Testis (tissue), 5 donors: ENCODE measurements around the gene VSNL1. TPM values are rescaled to one million over a fixed set of nuclear protein-coding genes. Genes with fewer than 3 reads are reported as not detected.

ENCODE experiments used
- DNase-seq: peaks from one replicate; pipeline ENCODE4 v3.0.0-alpha.2; 2019
- H3K27ac ChIP-seq, 2 donors: fragments of 200-600 bp; sonication (generic); one replicate each; pipeline ENCODE4 v1.5.1; 2019
- H3K27me3 ChIP-seq: fragments of 200-600 bp; sonication (generic); one replicate; pipeline ENCODE4 v1.5.1; 2019
- H3K36me3 ChIP-seq: fragments of 200-600 bp; sonication (generic); one replicate; pipeline ENCODE4 v1.5.1; 2017; ENCODE audit warnings: low read depth; ENCODE audit errors: missing control alignments
- H3K4me1 ChIP-seq: fragments of 200-600 bp; sonication (generic); one replicate; pipeline ENCODE4 v1.5.1; 2019
- H3K4me3 ChIP-seq, 2 donors: fragments of 200-600 bp; sonication (generic); one replicate each; pipeline ENCODE4 v1.5.1; 2017 to 2019
- H3K9me3 ChIP-seq: fragments of 200-600 bp; sonication (generic); one replicate; pipeline ENCODE4 v1.5.1; 2017
- POLR2A ChIP-seq: fragments of 450-650 bp; IDR thresholded peaks from one replicate; pipeline ENCODE4 v1.6.1; 2017; ENCODE audit warnings: antibody characterized with exemption, mild to moderate bottlenecking, moderate library complexity
- WGBS, 2 donors: methylation state at CpG; one replicate each; pipeline ENCODE4 v1.1.5; 2018; 5-methylcytosine and 5-hydroxymethylcytosine counted together
- intact Hi-C: fragments of 100-400 bp; cut with DNase I; formaldehyde crosslinking; loops from one replicate; pipeline ENCODE4 v1.15.1; 2023; ENCODE audit warnings: low total_unique reads
- long read RNA-seq, 2 donors: transcript quantifications; one replicate each; lab custom pipeline, GENCODE V29; 2026
- polyA plus RNA-seq: library from polyadenylated mRNA; stranded (reverse); fragments of 350-450 nt; fragmentation: Illumina TruSeq; extraction: RNeasy Lipid Tissue Mini Kit (QIAGEN cat#74804); gene quantifications from one replicate; pipeline ENCODE4 v1.2.3, GENCODE V29; 2014; ENCODE audit warnings: low read depth, low replicate concordance; ENCODE audit not compliant: insufficient read depth
- total RNA-seq, 2 donors: library from RNA; depleted of rRNA; stranded (reverse); fragments of >200 nt; gene quantifications; one replicate each; pipeline ENCODE4 v1.2.3, GENCODE V29; 2016
- TF ChIP-seq, protein P1 (sequence below), 3 experiments: fragments of 450-650 bp in 2 of 3; fragments of 200-600 bp in 1 of 3; sonication (generic) in 1 of 3; IDR thresholded peaks; one replicate each; pipeline ENCODE4 v1.5.1; 2016 to 2019; ENCODE audit warnings: antibody characterized with exemption in 3 of 3, mild to moderate bottlenecking in 2 of 3, moderate library complexity in 1 of 3

Gene VSNL1
- total RNA-seq (1 to 10 TPM; 1.4 to 1.8 TPM), polyA plus RNA-seq (0.46 TPM)
- long read RNA-seq, donor 1, partial matches to known transcripts: 0 of 1 reads
- long read RNA-seq, donor 1, other reads (novel, unspliced or antisense): 0 of 1 reads
- long read RNA-seq, donor 2: 0 reads

- no peaks in the 10 kb centered on the region for H3K9me3 ChIP-seq
- DNase-seq: peak; percentile 76
- peak within 1 kb of the TSS; percentile 25 to 66 for H3K4me3 ChIP-seq
- peaks cover 12% of the 10 kb centered on the region for H3K4me1 ChIP-seq
- WGBS, 2 donors: 0% methylated on average over 15 to 43 of the region's 43 CpGs
- no peaks in the 10 kb centered on the region for H3K36me3 ChIP-seq
- TF ChIP-seq, protein P1, sequence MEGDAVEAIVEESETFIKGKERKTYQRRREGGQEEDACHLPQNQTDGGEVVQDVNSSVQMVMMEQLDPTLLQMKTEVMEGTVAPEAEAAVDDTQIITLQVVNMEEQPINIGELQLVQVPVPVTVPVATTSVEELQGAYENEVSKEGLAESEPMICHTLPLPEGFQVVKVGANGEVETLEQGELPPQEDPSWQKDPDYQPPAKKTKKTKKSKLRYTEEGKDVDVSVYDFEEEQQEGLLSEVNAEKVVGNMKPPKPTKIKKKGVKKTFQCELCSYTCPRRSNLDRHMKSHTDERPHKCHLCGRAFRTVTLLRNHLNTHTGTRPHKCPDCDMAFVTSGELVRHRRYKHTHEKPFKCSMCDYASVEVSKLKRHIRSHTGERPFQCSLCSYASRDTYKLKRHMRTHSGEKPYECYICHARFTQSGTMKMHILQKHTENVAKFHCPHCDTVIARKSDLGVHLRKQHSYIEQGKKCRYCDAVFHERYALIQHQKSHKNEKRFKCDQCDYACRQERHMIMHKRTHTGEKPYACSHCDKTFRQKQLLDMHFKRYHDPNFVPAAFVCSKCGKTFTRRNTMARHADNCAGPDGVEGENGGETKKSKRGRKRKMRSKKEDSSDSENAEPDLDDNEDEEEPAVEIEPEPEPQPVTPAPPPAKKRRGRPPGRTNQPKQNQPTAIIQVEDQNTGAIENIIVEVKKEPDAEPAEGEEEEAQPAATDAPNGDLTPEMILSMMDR (IDR thresholded peaks at IDR 0.05): no peak
- TF ChIP-seq POLR2A: no peak
- intact Hi-C loops: no loop called here
- H3K27ac ChIP-seq: no peak within 1 kb of the TSS
- H3K27me3 ChIP-seq: no peaks in the 10 kb centered on the region
Observed at GRCh38 chr2:17540093-17540812, at the start of gene VSNL1. Gene VSNL1 (plus strand): TSS chr2:17540696. CDS start chr2:17592075, 51,379 bp downstream.

DNA sequence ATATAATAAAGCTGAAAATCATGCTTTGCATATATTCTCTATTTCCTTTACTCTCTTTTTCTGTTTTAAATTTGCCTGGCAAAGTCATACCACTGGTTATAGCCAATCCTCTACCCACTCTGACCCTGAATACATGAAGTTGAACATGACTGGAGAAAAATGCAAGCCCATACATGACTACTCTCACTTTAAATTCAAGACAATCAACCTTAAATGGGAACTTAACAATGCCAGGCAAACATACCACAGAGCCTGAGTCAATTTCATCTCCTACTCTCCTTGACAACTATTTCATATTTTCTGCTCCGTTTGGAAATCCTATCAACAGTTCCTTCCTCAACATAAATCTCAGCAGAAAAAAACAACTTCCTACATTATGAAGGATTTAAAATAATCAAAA lies 44.9 kb upstream of the VSNL1 start:
- intact Hi-C loops: no loop called here
- H3K27me3 ChIP-seq: no peaks in the 10 kb centered on the region
- TF ChIP-seq, protein P1 (IDR thresholded peaks at IDR 0.05): no peak
- TF ChIP-seq POLR2A: no peak
- no peak overlapping the region for H3K27ac ChIP-seq
- no peaks in the 10 kb centered on the region for H3K9me3 ChIP-seq
- DNase-seq: no peak
- H3K36me3 ChIP-seq: no peaks in the 10 kb centered on the region
- no peak overlapping the region for H3K4me3 ChIP-seq
- WGBS, 2 donors: 60 to 71% methylated on average over 1 of the region's 1 CpG
- no peaks in the 10 kb centered on the region for H3K4me1 ChIP-seq

GRCh38 chr2:17497718-17498117 lies 42.8 kb upstream of the VSNL1 start:
- no peak overlapping the region for H3K4me3 ChIP-seq
- H3K9me3 ChIP-seq: no peaks in the 10 kb centered on the region
- no peaks in the 10 kb centered on the region for H3K4me1 ChIP-seq
- no peaks in the 10 kb centered on the region for H3K27me3 ChIP-seq
- TF ChIP-seq, protein P1 (IDR thresholded peaks at IDR 0.05): no peak
- intact Hi-C loops: no loop called here
- WGBS, 2 donors: 68 to 71% methylated on average over 1 of the region's 1 CpG
- DNase-seq: no peak
- H3K36me3 ChIP-seq: no peaks in the 10 kb centered on the region
- no peak overlapping the region for H3K27ac ChIP-seq

- DNase-seq: no peak
- no peak overlapping the region for H3K27ac ChIP-seq
- H3K9me3 ChIP-seq: no peaks in the 10 kb centered on the region
- TF ChIP-seq POLR2A: no peak
- TF ChIP-seq, protein P1 (IDR thresholded peaks at IDR 0.05): no peak
- no peaks in the 10 kb centered on the region for H3K4me1 ChIP-seq
- H3K27me3 ChIP-seq: no peaks in the 10 kb centered on the region
- no peaks in the 10 kb centered on the region for H3K36me3 ChIP-seq
- intact Hi-C loops: no loop called here
- H3K4me3 ChIP-seq: no peak overlapping the region
- WGBS, 2 donors: 81 to 85% methylated on average over 2 of the region's 2 CpGs
Observed at GRCh38 chr2:17506736-17507616, 33.5 kb upstream of the VSNL1 start.
